DMS153 treated with DMSO at 0.1 percent for 48 hours (cell line): ENCODE results near the gene KAZN.

Source experiments
- DNase-seq: peaks from one replicate; lab custom pipeline; 2025; ENCODE audit not compliant: unreplicated experiment; lab: John Stamatoyannopoulos, UW

Gene KAZN

DNA sequence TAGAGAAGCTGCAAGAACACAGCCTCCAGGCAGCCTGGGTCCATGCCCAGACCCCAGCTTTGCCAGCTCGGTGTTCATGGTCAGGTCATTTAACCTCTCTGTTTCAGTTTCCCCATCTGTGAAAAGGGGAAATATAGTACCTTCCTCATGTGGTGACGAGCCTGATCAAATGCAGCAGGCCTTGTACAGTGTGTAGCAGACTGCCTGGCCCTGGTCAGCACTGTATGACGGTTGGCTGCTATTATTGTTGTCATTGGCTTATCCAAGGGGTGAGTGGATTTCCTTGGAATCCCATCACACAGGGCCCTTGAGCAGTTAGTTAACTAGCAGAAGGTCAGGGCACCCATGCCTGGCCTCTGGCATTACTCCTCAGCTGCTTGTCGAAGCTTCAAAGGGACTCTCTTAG lies 548.5 kb downstream of the KAZN start:
- no peak for DNase-seq

DNA sequence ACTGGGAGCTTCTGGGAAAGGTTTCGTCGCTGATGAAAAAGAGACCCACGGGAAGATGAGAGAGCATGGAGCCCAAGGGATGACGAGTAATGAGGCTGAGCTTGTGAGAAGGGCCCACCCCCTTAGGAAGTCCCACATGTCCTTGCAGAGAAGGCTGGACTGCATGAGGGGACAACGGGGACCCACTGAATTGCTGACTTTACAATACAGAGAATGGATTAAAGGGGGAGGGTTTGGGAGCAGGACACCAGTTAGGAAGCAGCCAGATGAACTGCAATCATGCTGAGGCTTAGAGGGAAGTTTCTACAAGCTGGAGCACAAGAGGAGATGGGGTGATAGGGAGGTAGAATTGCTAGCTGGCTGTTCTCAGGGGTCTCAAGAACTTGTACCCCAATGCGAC lies 549.5 kb downstream of the KAZN start:
- no peak for DNase-seq

DNA sequence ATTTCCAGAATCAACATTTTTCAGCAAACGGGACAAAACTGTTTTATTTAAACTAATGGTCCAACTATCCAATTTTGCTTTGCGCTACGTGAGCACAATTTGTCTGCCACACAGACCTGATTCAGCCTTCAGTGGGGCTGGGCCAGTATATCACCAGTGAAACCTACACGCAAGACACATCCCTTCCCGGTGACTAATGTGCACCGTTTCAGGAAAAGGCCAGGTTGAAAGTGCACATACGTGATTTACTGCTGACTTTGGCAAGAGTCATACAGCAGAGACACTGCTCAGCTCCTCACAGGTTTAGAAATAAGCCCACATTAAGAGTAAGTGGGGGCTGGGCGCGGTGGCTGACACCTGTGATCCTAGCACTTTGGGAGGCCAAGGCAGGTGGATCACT lies 550.0 kb downstream of the KAZN start:
- DNase-seq, result no peak

DNA sequence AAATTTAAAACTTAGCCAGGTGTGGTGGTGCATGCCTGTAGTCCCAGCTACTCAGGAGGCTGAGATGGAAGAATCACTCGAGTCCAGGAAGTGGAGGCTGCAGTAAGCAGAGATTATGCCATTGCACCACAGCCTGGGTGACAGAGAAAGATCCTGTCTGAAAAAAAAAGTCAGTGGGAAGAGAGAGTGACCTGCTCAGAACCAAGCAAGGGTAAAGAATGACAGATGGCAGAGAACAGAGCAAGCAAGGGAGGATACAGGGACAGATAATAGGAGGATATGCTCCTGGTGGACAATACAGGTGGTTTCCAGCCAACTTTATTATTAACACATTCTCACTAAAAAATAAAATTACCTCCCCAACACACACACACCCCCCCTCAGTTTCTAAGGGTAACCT lies 550.5 kb downstream of the KAZN start:
- DNase-seq, result no peak

DNA sequence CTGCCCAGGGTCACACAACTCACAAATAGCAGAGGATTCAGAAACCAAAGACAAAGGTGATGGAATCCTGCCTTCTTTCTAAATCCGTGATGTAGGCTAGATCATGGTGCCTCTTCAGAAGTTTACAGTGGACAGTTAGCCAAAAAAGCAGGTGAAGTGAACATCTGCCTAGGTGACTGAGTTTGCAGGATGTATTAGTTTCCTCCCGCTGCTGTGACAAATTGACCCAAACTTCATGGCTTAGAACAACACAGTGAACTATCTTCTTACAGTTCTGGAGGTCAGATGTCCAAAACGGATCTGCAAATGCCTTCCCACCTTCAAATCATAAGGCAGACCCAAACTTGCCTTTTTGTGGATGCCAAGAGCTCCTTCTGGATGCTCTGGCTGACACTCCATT lies 551.9 kb downstream of the KAZN start:
- DNase-seq, result no peak

DNA sequence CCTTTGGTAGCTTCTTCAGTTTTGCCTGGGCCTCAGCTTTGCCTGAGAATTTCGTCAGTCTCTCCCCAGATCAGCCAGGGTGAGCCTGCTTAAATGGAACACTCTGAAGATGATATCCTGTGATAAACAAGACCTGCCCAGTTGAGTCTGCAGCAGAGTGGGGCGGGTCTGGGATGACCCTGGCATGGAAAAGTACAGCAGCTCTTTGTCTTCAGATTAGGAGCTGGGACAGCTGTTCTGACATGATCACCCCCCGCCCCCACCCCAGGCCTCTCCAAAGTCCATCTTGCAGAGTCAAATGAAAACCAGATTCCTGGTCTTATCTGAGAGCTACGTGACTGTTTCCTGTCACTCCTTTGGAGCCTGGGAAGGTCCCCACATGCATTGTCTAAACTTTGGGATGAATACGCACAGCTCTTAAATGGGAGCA lies 552.9 kb downstream of the KAZN start:
- no peak for DNase-seq

DNA sequence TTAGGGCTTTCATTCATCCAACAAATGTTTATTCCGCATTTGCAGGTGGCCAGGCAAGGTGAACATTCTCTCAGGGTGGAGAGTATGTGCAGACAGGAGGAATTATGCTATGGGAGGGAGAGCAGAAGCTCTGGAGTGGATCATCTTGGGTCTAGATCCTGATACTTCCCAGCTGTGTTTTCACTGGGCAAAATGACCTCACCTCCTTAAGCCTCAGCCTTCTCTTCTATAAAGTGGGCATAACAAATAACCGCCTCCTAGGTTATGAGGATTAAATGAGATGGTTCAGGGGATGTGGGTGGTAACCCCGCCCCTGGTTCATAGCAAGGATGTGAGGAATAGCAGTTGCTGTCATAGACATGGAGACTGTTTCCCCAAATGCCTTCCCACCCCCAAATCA lies 553.4 kb downstream of the KAZN start:
- no peak for DNase-seq

DNA sequence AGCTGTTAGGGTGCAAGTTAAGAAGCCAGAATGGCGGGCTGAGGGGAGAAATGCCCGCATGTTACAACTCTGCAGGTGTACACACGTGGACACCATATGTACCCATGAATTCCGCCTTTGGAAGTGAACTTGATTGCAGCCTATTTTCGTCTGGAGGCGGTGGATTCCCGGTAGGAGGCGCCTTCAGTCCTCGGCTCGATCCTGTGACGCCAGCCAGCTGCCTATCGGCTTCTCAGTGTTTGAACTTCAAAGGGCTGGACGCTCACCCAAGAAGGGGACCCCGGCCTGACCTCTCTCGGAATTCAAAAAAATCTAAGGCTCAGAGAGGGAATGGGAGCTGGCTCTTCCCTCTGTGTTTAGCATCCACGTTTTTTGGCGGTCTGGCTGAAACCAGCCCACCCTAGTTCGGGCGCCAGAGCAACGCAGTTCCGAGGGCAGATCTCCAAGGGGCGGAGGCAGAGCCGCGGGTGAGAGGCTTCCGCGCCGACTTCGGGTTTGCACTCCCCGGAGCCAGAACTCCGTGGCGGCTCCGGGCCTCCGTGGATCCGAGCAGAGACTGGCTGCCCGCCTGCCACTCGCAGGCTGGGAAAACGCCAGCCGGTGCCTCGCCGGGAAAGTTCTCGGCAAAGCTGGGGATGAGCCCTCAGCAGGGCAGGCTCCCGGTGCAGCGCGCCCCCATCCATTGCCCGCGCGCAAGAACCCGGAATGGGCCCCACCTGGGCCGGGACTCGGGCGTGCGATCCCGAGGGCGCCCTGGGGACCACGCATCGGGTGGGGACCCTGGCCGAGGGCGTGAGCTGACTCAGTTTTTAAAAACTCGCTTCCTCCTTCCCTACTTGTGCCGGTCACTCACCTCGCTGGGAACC lies 554.1 kb downstream of the KAZN start:
- DNase-seq, result peak; percentile 80

DNA sequence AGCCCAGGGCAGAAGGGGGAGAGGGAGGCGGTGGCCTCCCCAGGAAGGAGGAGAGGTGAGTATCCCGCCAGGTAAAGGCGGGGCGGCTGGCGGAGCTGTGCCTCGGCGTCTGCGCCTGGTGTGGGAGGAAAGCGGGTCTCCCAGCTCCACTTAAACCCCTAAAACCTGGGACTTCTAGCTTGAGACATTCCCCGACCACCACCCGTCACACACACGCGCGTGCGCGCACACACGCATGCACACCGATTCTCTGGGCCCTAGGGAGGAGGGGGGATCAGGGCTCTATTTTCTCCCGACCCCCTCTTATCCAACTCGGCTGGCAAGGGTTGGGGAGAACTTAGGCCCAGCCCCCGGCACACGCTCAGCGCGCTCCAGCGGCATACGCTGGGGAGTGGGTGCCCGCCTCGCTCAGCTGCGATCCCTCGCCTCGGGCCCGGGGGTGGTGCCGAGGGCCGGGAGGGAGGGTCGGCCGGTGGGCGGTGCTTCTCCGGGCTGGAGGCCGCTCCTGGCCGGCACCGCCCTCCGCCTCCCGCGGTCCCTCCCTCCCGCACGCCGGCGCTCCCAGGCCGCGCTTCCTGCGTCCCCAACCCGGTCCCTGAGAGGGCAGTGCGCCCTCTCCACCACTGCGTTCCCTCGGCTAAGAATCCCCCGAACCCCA lies 554.8 kb downstream of the KAZN start, which contains the start of gene TMEM51:
TSS of gene TMEM51 (plus strand) at position 564 of the 658 bp plus-strand sequence. CDS start 61,341 bp downstream, outside the sequence.
- DNase-seq, result peak; percentile 52

DNA sequence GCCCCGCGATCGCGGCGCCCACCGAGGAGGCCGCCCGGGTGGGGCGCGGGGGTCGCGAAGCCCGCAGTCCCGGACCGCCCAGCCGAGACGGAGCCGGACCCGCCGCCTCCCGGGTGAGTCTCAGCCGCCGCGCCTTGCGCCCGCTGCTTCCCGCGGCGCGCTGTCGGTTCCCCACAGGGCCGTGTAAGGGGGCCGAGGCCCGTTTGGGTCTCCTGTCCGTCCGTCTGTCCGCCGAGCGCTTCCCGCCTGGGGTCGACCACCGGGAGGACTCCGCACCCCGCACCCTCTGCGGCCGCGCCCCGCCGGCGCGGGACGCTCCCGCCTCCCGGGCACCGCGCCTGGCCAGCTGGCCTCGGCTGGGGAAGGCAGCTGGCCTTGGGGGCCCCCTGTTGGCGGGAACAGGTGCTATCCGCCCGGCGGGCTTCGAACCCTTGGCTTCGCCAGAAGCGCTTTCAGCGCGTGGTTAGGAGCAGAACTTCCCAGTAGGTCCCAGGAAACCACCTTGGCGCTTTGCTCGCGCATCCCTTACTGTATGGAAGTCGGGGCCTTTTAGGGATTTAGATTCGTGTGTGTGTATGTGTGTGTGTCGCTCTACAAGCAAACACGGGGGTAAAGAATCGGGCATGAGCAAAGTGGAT lies 555.5 kb downstream of the KAZN start:
- peak; percentile 41 for DNase-seq

DNA sequence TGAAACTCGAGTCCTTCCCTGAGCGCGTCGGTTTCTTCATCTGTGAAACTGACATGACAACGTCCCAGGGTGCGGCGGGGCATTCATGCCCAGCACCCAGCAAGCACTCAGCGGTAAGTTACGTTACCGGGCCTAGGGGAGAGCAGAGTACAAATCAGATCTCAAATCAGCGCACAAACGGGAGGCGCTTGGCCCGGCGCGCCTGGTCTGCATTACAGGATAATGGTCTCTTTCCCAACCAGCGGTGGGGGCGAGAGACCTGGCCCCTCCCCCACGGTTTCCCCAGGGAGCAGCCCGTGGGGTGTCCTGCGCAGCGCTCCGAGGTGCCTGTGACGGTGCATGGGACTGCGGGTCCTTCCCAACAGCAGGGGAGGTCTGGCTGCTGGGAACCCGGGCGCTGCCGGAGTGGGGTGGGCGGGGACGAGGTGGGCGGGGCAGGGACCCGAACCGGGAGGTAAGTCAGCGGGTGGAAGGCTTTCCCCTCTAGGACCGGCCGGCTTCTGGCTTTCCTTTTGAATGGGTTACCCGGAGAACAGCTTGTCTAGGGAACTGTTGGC lies 556.1 kb downstream of the KAZN start:
- DNase-seq, result no peak

DNA sequence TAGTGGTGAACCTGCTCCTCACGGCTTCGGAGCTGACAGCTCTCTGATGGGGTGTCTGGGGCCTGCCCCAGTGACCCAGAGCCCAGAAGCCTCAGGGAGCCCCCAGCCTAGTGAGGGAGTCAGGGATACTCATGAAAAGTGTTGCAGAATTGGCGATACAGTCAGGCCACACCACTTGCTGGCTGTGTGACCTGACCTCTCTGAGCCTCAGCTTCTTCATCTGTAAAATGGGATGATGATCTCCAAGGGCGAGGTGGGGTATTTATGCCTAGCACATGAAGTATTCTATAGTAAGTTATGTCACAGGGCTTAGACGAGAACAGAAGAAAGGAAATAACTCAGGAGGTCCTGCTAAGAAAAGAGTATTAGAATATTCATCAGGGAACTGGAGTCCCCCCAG lies 556.7 kb downstream of the KAZN start:
- DNase-seq, result no peak

DNA sequence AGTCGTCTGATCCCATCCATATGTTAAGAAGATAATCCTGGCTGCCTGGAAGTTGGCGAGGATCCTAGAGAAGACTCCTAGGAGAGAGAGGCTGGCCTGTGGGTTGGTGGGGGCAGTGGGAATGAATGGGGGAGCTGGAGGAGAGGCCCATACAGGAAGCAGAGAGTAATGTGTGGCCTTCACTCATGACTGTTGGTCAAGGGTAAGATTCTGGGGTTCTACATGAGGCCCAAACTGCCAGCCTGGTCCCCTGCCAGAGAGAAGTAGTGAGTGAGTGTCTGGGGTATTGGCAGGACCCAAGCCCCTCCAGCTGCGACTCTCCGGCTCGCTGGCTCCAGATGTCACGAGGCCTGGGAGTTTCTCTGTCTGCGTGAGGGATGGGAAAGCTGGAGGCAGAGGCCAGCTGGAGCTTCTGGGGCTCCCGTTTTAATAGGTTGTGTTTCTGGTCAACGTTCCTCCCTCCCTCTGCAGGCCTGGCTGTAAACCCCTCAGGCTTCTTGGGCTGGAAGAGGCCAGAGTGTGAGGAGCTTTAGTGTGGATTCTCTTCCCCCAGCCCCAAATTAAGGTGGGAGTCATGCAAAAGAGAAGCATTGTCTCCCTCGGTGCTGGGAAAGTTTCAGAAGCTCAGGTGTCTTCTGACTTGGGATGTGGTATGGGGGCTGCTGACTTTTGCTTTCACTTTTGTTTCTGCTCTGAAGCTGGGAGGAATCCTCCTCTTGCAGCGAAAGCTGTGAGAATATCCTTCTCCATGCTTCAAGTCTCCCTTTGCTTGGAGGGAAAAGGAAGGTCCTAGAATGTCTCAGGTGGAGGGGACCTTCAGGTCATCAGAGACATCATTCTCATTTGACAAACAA lies 557.6 kb downstream of the KAZN start:
- no peak for DNase-seq

DNA sequence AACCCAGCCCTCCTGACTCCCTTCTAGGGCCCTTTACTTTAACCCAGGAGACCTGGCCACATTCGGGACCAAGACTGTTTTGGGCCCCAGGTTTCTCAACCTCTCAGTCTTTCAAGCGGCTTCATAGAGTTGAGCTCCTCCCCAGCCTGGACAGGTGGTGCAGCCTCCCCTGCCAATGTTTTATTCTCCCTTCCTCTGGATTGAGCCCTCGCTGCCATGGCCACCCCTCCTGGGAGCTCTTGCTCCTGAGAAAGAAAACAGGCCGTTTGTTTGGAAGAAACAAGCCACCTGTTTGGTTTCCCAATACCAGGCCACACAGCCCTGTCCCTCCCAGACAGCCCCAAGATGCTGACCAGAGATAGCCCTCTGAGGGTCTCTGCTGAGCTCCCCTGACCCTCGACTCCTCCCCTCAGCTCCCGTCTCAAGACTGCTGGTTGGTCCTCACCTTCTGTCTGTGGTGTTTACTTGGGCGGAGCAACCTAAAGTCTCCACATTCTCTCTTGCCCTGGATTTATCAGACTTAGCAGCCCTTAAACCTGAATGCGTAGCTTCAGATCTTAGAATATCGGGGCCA lies 558.4 kb downstream of the KAZN start:
- no peak for DNase-seq

DNA sequence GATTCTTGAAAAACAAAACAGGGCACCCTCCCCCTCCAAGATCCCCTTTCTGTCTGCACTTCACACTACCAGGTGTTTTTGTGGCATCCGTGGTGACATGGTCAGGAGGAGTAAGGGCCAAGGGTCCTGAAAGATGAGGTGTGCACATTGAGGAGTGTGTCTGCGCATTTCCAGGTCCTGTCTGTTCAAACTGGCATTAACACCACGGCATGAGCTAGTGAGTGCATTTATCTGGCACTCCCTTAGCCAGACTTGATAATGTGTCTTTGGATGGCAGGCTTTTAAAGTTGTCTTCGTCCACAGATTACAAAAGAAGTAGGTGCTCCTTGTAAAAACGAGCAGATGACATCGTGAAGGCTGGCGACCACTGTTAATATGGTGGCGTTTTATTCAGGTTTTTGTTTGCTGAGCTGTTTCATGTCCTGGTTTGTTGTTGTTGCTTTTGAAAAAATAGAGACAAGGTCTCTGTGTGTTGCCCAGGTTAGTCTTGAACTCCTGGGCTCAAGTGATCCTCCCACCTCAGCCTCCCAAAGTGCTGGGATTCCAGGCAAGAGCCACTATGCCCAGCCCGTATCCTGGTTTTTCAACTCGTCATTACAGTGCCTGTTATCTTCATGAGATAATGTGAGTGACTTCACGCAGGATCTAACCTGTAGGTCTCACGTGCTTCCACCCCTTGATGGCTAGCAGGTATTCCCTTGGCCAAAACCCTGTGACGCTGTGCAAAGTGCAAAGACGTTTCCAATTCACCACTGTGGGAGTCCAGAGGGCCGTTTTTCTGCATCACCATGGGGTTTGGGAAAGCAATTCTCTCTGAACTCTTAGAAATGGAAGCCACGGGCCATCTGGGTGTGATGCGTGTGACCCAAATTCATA lies 559.3 kb downstream of the KAZN start:
- no peak for DNase-seq

DNA sequence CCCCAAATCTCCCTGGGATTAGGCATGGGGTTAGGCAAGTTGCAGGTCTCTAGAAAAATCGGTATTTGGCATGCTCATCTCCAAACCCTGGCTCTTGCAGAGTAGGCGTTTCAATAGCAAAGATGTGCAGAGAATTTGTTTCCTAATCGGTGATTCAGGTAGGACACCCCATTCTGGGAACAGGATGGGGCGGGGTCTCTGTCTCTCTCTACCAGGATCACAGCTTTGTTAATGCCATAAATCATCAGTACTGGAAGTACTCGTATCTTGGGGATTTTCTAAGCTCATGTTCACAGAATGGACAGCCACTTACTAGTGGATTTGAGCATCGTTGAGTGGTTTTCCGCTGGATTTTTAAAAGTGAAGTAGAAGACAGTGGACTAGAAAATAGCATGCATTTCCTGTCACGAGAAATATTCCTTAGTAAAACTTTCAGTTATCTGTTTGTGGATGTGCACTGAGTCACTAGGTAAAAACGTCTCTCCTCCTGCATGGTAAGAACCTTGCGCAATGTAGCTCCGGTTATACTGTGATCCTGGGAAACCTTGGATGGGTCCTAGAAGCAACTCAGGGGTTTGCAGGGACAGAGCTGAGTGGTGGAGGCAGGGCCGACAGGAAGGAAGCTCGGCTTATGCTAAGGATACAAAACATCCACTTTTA lies 560.2 kb downstream of the KAZN start:
- DNase-seq, result no peak

DNA sequence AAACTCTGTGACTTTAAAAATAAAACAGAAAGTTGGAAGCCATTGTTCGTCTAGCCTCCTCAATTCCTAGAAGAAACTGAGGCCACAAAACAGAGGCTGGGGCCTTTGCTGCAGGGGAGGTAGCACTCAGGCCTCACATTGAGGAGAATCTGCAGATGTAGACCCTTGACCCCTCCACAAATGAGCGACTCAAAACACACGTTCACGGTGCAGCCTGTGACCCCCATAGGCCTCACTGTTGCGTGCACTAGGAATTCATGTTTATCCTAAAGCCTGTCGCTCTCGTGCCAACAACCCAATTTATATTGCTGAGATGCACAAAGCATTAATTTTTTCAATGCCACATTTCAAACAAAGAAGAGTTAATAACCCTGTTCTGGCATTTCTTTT lies 560.7 kb downstream of the KAZN start:
- DNase-seq, result no peak

DNA sequence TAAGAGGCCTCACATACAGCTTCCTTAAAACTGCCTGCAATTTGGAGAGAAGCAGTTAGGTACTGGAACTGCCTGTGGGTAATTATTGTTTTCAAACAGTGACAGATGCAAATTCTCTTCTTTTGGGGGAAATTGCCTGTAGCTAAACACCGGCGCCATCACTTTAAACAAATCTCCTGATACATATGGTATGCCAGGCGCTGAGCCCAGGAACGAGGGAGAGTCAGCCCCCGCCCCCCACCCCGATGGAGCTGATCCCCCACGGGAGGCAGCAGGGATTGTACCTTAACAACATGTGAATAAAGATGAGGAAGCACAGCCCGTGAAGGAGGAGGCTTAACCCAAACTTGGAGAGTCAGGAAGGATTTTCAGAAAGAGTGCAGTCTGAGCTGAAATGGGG lies 562.1 kb downstream of the KAZN start:
- DNase-seq, result no peak

DNA sequence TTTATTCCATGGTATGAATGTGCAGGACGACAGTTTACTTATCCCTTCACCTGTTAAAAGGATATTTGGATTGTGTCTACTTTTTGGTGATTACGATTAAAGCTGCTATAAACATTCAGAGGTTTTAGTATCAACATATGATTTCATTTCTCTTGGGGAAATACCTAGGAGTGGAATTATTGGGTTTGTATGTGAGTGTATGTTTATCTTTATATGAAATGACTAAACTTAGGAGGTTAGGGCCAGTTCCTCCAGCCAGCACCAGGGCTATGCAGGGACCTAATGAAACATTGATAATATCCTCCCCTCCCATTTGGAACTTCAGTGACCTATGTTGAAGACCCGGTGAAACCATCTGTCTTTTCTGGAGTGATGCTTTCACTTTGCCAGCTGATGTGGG lies 568.9 kb downstream of the KAZN start:
- no peak for DNase-seq
